K562 (cell line): ENCODE data around the gene GMIP. TPM values are rescaled to one million over a fixed set of nuclear protein-coding genes. Genes with fewer than 3 reads are reported as not detected.
A peak's percentile ranks its signal among the peaks of the same experiment; 100 is the strongest.

Experiments used
- BRF2 ChIP-seq: IDR thresholded peaks from 3 replicates; pipeline ENCODE4 v1.6.1; 2011; ENCODE audit warnings: borderline replicate concordance, mild to moderate bottlenecking; ENCODE audit not compliant: insufficient read length, insufficient read depth
- C11orf30 ChIP-seq: fragments of 450-650 bp; IDR thresholded peaks from 2 replicates; pipeline ENCODE4 v1.6.1; 2016; ENCODE audit warnings: low read depth, mild to moderate bottlenecking
- DNMT1 ChIP-seq: fragments of 450-650 bp; IDR thresholded peaks from 2 replicates; pipeline ENCODE4 v1.6.1; 2016; ENCODE audit warnings: antibody characterized with exemption, mild to moderate bottlenecking
- ELF2 ChIP-seq: fragments of 250-450 bp; sonication (Bioruptor Pico); IDR thresholded peaks from 2 replicates; pipeline ENCODE4 v1.5.0; 2021; ENCODE audit warnings: mild to moderate bottlenecking
- HDAC3 ChIP-seq: fragments of 450-650 bp; IDR thresholded peaks from 2 replicates; pipeline ENCODE4 v1.6.1; 2018; ENCODE audit warnings: borderline replicate concordance, mild to moderate bottlenecking, moderate library complexity; ENCODE audit not compliant: partially characterized antibody
- IRF2 ChIP-seq: sonication (generic); formaldehyde crosslinking; IDR thresholded peaks from 2 replicates; pipeline ENCODE4 v1.8.1; 2022; ENCODE audit warnings: mild to moderate bottlenecking, missing genetic modification reagents
- JUND ChIP-seq, 2 experiments: IDR thresholded peaks; 2 replicates in 1 of 2; 3 replicates in 1 of 2; pipeline ENCODE4 v1.6.1; 2011; ENCODE audit warnings: borderline replicate concordance in 2 of 2, low read depth in 2 of 2, low read length in 2 of 2, improper control_type of control experiment in 1 of 2, missing biosample characterization in 1 of 2, missing genetic modification characterization in 1 of 2, missing genetic modification reagents in 1 of 2
- KAT2B ChIP-seq: IDR thresholded peaks from one replicate; pipeline ENCODE4 v1.6.1; 2012; ENCODE audit warnings: low read depth, mild to moderate bottlenecking, control low read depth, inconsistent platforms, low read length, moderate library complexity
- KAT8 ChIP-seq: fragments of 450-650 bp; IDR thresholded peaks from 2 replicates; pipeline ENCODE4 v1.6.1; 2016; ENCODE audit warnings: low read depth, mild to moderate bottlenecking
- MEIS2 ChIP-seq: fragments of 450-650 bp; IDR thresholded peaks from 2 replicates; pipeline ENCODE4 v1.6.1; 2014; ENCODE audit warnings: mild to moderate bottlenecking; ENCODE audit not compliant: partially characterized antibody
- NCOR1 ChIP-seq: fragments of 450-650 bp; IDR thresholded peaks from 2 replicates; pipeline ENCODE4 v1.6.1; 2016; ENCODE audit warnings: mild to moderate bottlenecking, moderate library complexity
- NR2C2 ChIP-seq, 2 experiments: fragments of 200-800 bp in 1 of 2; sonication (Bioruptor generic) in 1 of 2; sonication (generic) in 1 of 2; formaldehyde crosslinking in 1 of 2; IDR thresholded peaks; 2 replicates each; pipeline versions ENCODE4 v1.6.1 to v1.8.0; 2016 to 2022; ENCODE audit warnings: mild to moderate bottlenecking in 1 of 2, missing compliant biosample characterization in 1 of 2, missing genetic modification characterization in 1 of 2, missing genetic modification reagents in 1 of 2
- RBFOX2 ChIP-seq: fragments of 200-400 bp; formaldehyde crosslinking; IDR thresholded peaks from 2 replicates; pipeline ENCODE4 v1.6.1; 2017; ENCODE audit warnings: low read depth, mild to moderate bottlenecking, low read length, moderate library complexity
- SMARCA4 ChIP-seq: fragments of 450-650 bp; IDR thresholded peaks from 2 replicates; pipeline ENCODE4 v1.6.1; 2016
- SRF ChIP-seq, 2 experiments: fragments of 250-450, 450-650 bp in 1 of 2; sonication (Bioruptor Pico) in 1 of 2; sonication (generic) in 1 of 2; formaldehyde crosslinking; IDR thresholded peaks; 2 replicates each; pipeline versions ENCODE4 v1.5.0 to v1.5.1; 2020 to 2022; ENCODE audit warnings: mild to moderate bottlenecking in 1 of 2, missing genetic modification reagents in 1 of 2
- TAF9B ChIP-seq: fragments of 450-650 bp; IDR thresholded peaks from 2 replicates; pipeline ENCODE4 v1.6.1; 2018; ENCODE audit warnings: mild to moderate bottlenecking; ENCODE audit not compliant: partially characterized antibody
- XRCC4 ChIP-seq: IDR thresholded peaks from one replicate; pipeline ENCODE4 v1.6.1; 2011; ENCODE audit not compliant: insufficient read depth, insufficient read length; ENCODE audit errors: extremely low read depth
- ZBTB1 ChIP-seq: sonication (generic); formaldehyde crosslinking; IDR thresholded peaks from 2 replicates; pipeline ENCODE4 v1.8.1; 2023; ENCODE audit warnings: missing genetic modification reagents, low read depth, mild to moderate bottlenecking, borderline replicate concordance
- polyA plus RNA-seq, 8 experiments: library from polyadenylated mRNA; depleted of rRNA in 4 of 8; stranded (reverse) in 5 of 8; unstranded in 3 of 8; fragments of >200 nt; fragmentation: Nextera tagmentation in 2 of 8; fragmentation: Illumina TruSeq in 1 of 8; extraction: Ambion mirVana in 2 of 8; extraction: Trizol in 1 of 8; gene quantifications; 2 replicates each; pipeline versions ENCODE4 v1.2.1 to v1.2.3, GENCODE V29; 2011 to 2014; ENCODE audit warnings: inconsistent platforms in 1 of 8, missing spikeins in 1 of 8
- total RNA-seq, 7 experiments: library from RNA; depleted of rRNA in 6 of 7; stranded (reverse); fragments of >200 nt in 6 of 7; fragmentation: Illumina TruSeq in 2 of 7; extraction: Trizol in 2 of 7; gene quantifications; 2 replicates each; pipeline versions ENCODE4 v1.2.1 to v1.2.3, GENCODE V29; 2011 to 2021; ENCODE audit warnings: low replicate concordance in 1 of 7
- TF ChIP-seq, protein P1 (sequence below), 2 experiments: fragments of 450-650 bp; conservative IDR thresholded peaks; 2 replicates each; pipeline ENCODE4 v1.6.1; 2017; ENCODE audit warnings: mild to moderate bottlenecking in 2 of 2, moderate library complexity in 2 of 2
- TF ChIP-seq, protein P2 (sequence below): sonication (generic); formaldehyde crosslinking; IDR thresholded peaks from 2 replicates; pipeline ENCODE4 v1.9.0; 2022; ENCODE audit warnings: mild to moderate bottlenecking, missing genetic modification reagents
- TF ChIP-seq, protein P3 (sequence below), 2 experiments: IDR thresholded peaks; 2 replicates each; pipeline ENCODE4 v1.6.1; 2012; ENCODE audit warnings: improper control_type of control experiment in 2 of 2, low read depth in 2 of 2, low read length in 2 of 2, borderline replicate concordance in 1 of 2

GMIP gene
- total and polyA plus RNA-seq, 9 of the 15 experiments (the other 6 are each of a cell fraction or from before 2014, with no cell fraction given), result 0.14 to 15.8 (median 3.2) TPM

- TF ChIP-seq BRF2, result no peak
- TF ChIP-seq MEIS2, result peak; percentile 44
- TF ChIP-seq ELF2, result no peak
- no peak for TF ChIP-seq XRCC4
- TF ChIP-seq IRF2, result no peak
- no peak for TF ChIP-seq TAF9B
- no peak for TF ChIP-seq NR2C2 (CRISPR knock-in tag; IDR thresholded peaks at IDR 0.05)
- TF ChIP-seq NR2C2 (tag; IDR thresholded peaks at IDR 0.05), result peak; percentile 75; the same call in 1 of the 2 replicates
- TF ChIP-seq, protein P1, sequence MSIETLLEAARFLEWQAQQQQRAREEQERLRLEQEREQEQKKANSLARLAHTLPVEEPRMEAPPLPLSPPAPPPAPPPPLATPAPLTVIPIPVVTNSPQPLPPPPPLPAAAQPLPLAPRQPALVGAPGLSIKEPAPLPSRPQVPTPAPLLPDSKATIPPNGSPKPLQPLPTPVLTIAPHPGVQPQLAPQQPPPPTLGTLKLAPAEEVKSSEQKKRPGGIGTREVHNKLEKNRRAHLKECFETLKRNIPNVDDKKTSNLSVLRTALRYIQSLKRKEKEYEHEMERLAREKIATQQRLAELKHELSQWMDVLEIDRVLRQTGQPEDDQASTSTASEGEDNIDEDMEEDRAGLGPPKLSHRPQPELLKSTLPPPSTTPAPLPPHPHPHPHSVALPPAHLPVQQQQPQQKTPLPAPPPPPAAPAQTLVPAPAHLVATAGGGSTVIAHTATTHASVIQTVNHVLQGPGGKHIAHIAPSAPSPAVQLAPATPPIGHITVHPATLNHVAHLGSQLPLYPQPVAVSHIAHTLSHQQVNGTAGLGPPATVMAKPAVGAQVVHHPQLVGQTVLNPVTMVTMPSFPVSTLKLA (conservative IDR thresholded peaks at IDR 0.05), result peak in 1 of 2 experiments; percentile 29; a peak in 1 of 4 replicates
- no peak for TF ChIP-seq KAT2B
- TF ChIP-seq SRF (CRISPR knock-in tag; IDR thresholded peaks at IDR 0.05), result no peak
- no peak for TF ChIP-seq RBFOX2
- TF ChIP-seq ZBTB1 (CRISPR knock-in tag), result no peak
- no peak for TF ChIP-seq DNMT1
- TF ChIP-seq NCOR1, result no peak
- TF ChIP-seq, protein P2, sequence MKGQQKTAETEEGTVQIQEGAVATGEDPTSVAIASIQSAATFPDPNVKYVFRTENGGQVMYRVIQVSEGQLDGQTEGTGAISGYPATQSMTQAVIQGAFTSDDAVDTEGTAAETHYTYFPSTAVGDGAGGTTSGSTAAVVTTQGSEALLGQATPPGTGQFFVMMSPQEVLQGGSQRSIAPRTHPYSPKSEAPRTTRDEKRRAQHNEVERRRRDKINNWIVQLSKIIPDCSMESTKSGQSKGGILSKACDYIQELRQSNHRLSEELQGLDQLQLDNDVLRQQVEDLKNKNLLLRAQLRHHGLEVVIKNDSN (CRISPR knock-in tag), result no peak
- 0 out of 2 replicates have a peak, but pooled peaks have one; percentile 28 for TF ChIP-seq SMARCA4
- TF ChIP-seq KAT8, result no peak
- TF ChIP-seq, protein P3, sequence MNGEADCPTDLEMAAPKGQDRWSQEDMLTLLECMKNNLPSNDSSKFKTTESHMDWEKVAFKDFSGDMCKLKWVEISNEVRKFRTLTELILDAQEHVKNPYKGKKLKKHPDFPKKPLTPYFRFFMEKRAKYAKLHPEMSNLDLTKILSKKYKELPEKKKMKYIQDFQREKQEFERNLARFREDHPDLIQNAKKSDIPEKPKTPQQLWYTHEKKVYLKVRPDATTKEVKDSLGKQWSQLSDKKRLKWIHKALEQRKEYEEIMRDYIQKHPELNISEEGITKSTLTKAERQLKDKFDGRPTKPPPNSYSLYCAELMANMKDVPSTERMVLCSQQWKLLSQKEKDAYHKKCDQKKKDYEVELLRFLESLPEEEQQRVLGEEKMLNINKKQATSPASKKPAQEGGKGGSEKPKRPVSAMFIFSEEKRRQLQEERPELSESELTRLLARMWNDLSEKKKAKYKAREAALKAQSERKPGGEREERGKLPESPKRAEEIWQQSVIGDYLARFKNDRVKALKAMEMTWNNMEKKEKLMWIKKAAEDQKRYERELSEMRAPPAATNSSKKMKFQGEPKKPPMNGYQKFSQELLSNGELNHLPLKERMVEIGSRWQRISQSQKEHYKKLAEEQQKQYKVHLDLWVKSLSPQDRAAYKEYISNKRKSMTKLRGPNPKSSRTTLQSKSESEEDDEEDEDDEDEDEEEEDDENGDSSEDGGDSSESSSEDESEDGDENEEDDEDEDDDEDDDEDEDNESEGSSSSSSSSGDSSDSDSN (IDR thresholded peaks at IDR 0.05; ENCODE audit: borderline replicate concordance in 1 of 2, low read depth in 2 of 2, low read length in 2 of 2), result 0 out of 4 replicates have a peak, but pooled peaks of 1 of the 2 experiments have one; percentile 25
- TF ChIP-seq JUND (IDR thresholded peaks at IDR 0.05; ENCODE audit: borderline replicate concordance, low read depth, low read length), result peak; percentile 35; the same call in 1 of the 2 replicates
- TF ChIP-seq JUND (tag; IDR thresholded peaks at IDR 0.05; ENCODE audit: borderline replicate concordance, low read depth, low read length), result no peak; the same call in 2 of the 3 replicates
- TF ChIP-seq C11orf30, result peak; percentile 46; the same call in 1 of the 2 replicates
- no peak for TF ChIP-seq HDAC3
Measured at GRCh38 chr19:19597809-19598306, 45.6 kb downstream of the GMIP start (continued).
